Liver (tissue), 9 donors: ENCODE results near the gene GAN. TPM values are rescaled to one million over a fixed set of nuclear protein-coding genes. Genes with fewer than 3 reads are reported as not detected.

Experiments used
- DNase-seq: peaks from one replicate; pipeline ENCODE4 v3.0.0-alpha.2; 2017; ENCODE audit warnings: low spot score
- H3K27ac ChIP-seq, 2 donors: one replicate each; pipeline ENCODE4 v1.7.0; 2013; ENCODE audit warnings: inconsistent platforms in 2 of 2, low read length in 2 of 2, control low read depth in 1 of 2, low read depth in 1 of 2, mild to moderate bottlenecking in 1 of 2
- H3K27me3 ChIP-seq, 4 donors: one replicate each; pipeline versions ENCODE4 v1.6.1 to v1.7.0; 2013; ENCODE audit warnings: low read length in 3 of 4, inconsistent platforms in 1 of 4, mild to moderate bottlenecking in 1 of 4, moderate library complexity in 1 of 4; ENCODE audit not compliant: control insufficient read depth in 4 of 4, insufficient read depth in 4 of 4
- H3K36me3 ChIP-seq, 4 donors: one replicate each; pipeline versions ENCODE4 v1.6.1 to v1.7.0; 2013; ENCODE audit warnings: low read length in 3 of 4, mild to moderate bottlenecking in 3 of 4, low read depth in 1 of 4, moderate library complexity in 1 of 4; ENCODE audit not compliant: control insufficient read depth in 4 of 4, insufficient read depth in 3 of 4
- H3K4me1 ChIP-seq, 4 donors: one replicate each; pipeline versions ENCODE4 v1.6.1 to v1.7.0; 2013; ENCODE audit warnings: low read length in 3 of 4, mild to moderate bottlenecking in 3 of 4, moderate library complexity in 1 of 4; ENCODE audit not compliant: control insufficient read depth in 4 of 4, insufficient read depth in 4 of 4
- H3K4me3 ChIP-seq, 3 donors: one replicate each; pipeline versions ENCODE4 v1.6.1 to v1.7.0; 2013; ENCODE audit warnings: low read length in 3 of 3, control low read depth in 1 of 3, low read depth in 1 of 3, mild to moderate bottlenecking in 1 of 3
- H3K9ac ChIP-seq, 2 donors: one replicate each; pipeline ENCODE4 v1.7.0; 2013; ENCODE audit warnings: low read length in 2 of 2, mild to moderate bottlenecking in 2 of 2, moderate library complexity in 2 of 2, control low read depth in 1 of 2, low read depth in 1 of 2
- H3K9me3 ChIP-seq, 4 donors: one replicate each; pipeline versions ENCODE4 v1.6.1 to v1.7.0; 2013; ENCODE audit warnings: low read length in 3 of 4; ENCODE audit not compliant: control insufficient read depth in 4 of 4
- ATF3 ChIP-seq: IDR thresholded peaks from 2 replicates; pipeline ENCODE4 v1.6.1; 2016; ENCODE audit warnings: antibody characterized with exemption
- CTCF ChIP-seq: fragments of 150-350 bp; IDR thresholded peaks from 2 replicates; pipeline ENCODE4 v1.5.1; 2017; ENCODE audit warnings: improper control_type of control experiment, low read depth, low read length; ENCODE audit not compliant: missing input control
- EGR1 ChIP-seq, 2 donors: IDR thresholded peaks; 2 replicates each; pipeline ENCODE4 v1.6.1; 2016 to 2018; ENCODE audit warnings: antibody characterized with exemption in 2 of 2, low read depth in 2 of 2
- FOXA1 ChIP-seq: IDR thresholded peaks from 2 replicates; pipeline ENCODE4 v1.6.1; 2016; ENCODE audit warnings: antibody characterized with exemption
- FOXA2 ChIP-seq: IDR thresholded peaks from 2 replicates; pipeline ENCODE4 v1.6.1; 2016; ENCODE audit warnings: antibody characterized with exemption
- GABPA ChIP-seq, 2 donors: IDR thresholded peaks in 1 of 2; conservative IDR thresholded peaks in 1 of 2; 2 replicates each; pipeline ENCODE4 v1.6.1; 2016; ENCODE audit warnings: antibody characterized with exemption in 2 of 2, mild to moderate bottlenecking in 1 of 2, moderate library complexity in 1 of 2
- HNF4A ChIP-seq, 2 donors: conservative IDR thresholded peaks; 2 replicates each; pipeline ENCODE4 v1.6.1; 2016; ENCODE audit warnings: antibody characterized with exemption in 2 of 2, mild to moderate bottlenecking in 2 of 2
- HNF4G ChIP-seq: IDR thresholded peaks from 2 replicates; pipeline ENCODE4 v1.6.1; 2016; ENCODE audit warnings: antibody characterized with exemption
- JUND ChIP-seq, 2 donors: IDR thresholded peaks; 2 replicates each; pipeline ENCODE4 v1.6.1; 2016; ENCODE audit warnings: antibody characterized with exemption in 2 of 2
- MAX ChIP-seq: IDR thresholded peaks from 2 replicates; pipeline ENCODE4 v1.6.1; 2016; ENCODE audit warnings: antibody characterized with exemption
- NR2F2 ChIP-seq: IDR thresholded peaks from 2 replicates; pipeline ENCODE4 v1.6.1; 2016; ENCODE audit warnings: antibody characterized with exemption
- RAD21 ChIP-seq, 2 donors: IDR thresholded peaks; 2 replicates each; pipeline ENCODE4 v1.6.1; 2016; ENCODE audit warnings: antibody characterized with exemption in 2 of 2, mild to moderate bottlenecking in 2 of 2
- RXRA ChIP-seq, 2 donors: IDR thresholded peaks; 2 replicates each; pipeline ENCODE4 v1.6.1; 2017 to 2018; ENCODE audit warnings: antibody characterized with exemption in 2 of 2, mild to moderate bottlenecking in 1 of 2
- SP1 ChIP-seq: IDR thresholded peaks from 2 replicates; pipeline ENCODE4 v1.6.1; 2018; ENCODE audit warnings: antibody characterized with exemption, mild to moderate bottlenecking
- TAF1 ChIP-seq: conservative IDR thresholded peaks from 2 replicates; pipeline ENCODE4 v1.6.1; 2016; ENCODE audit warnings: antibody characterized with exemption, mild to moderate bottlenecking
- YY1 ChIP-seq: IDR thresholded peaks from 2 replicates; pipeline ENCODE4 v1.6.1; 2016; ENCODE audit warnings: antibody characterized with exemption, mild to moderate bottlenecking
- WGBS: extraction: QIAGEN DNeasy Blood & Tissue Kit; methylation state at CpG from one replicate; pipeline ENCODE4 v1.1.7; 2013; 5-methylcytosine and 5-hydroxymethylcytosine counted together
- polyA plus RNA-seq, 2 donors: library from polyadenylated mRNA; stranded (reverse) in 1 of 2; unstranded in 1 of 2; fragments of 200-250 nt in 1 of 2; fragments of >200 nt in 1 of 2; fragmentation: Nextera tagmentation in 1 of 2; extraction: Ambion mirVana in 1 of 2; gene quantifications; one replicate each; pipeline versions ENCODE4 v1.2.1 to v1.2.3, GENCODE V29; 2013 to 2015
- total RNA-seq, 2 donors: library from RNA; depleted of rRNA; stranded (reverse); fragments of >200 nt; gene quantifications; one replicate each; pipeline ENCODE4 v1.2.3, GENCODE V29; 2014
- TF ChIP-seq, protein P1 (sequence below): IDR thresholded peaks from 2 replicates; pipeline ENCODE4 v1.6.1; 2016; ENCODE audit warnings: antibody characterized with exemption, mild to moderate bottlenecking
- TF ChIP-seq, protein P2 (sequence below): IDR thresholded peaks from 2 replicates; pipeline ENCODE4 v1.6.1; 2016; ENCODE audit warnings: antibody characterized with exemption
- donor health status: healthy.
- donor health status: healthy.
- donor health status: healthy.
- donor health status: healthy.
- donor health status: healthy.

Gene GAN
- total and polyA plus RNA-seq, 4 donors: 0.33 to 5.5 (median 1.5) TPM

GRCh38 chr16:81265052-81265451 lies 49.7 kb upstream of the GAN start:
- H3K4me1 ChIP-seq: peaks cover 0 to 10% (median 0%) of the 10 kb centered on the region in 4 donors
- H3K9me3 ChIP-seq: no peaks in the 10 kb centered on the region
- TF ChIP-seq GABPA (IDR thresholded peaks at IDR 0.05 in 1 of 2, conservative IDR thresholded peaks at IDR 0.05 in 1 of 2) (no peak), FOXA2 (no peak), MAX (no peak), HNF4G (no peak), FOXA1 (no peak), RXRA (IDR thresholded peaks at IDR 0.05) (no peak), RAD21 (IDR thresholded peaks at IDR 0.05) (no peak), NR2F2 (no peak), SP1 (no peak), TAF1 (no peak), JUND (IDR thresholded peaks at IDR 0.05) (no peak), CTCF (no peak), ATF3 (no peak), HNF4A (conservative IDR thresholded peaks at IDR 0.05) (no peak), EGR1 (IDR thresholded peaks at IDR 0.05; ENCODE audit: low read depth in 2 of 2) (no peak), YY1 (no peak)
- TF ChIP-seq, protein P1, sequence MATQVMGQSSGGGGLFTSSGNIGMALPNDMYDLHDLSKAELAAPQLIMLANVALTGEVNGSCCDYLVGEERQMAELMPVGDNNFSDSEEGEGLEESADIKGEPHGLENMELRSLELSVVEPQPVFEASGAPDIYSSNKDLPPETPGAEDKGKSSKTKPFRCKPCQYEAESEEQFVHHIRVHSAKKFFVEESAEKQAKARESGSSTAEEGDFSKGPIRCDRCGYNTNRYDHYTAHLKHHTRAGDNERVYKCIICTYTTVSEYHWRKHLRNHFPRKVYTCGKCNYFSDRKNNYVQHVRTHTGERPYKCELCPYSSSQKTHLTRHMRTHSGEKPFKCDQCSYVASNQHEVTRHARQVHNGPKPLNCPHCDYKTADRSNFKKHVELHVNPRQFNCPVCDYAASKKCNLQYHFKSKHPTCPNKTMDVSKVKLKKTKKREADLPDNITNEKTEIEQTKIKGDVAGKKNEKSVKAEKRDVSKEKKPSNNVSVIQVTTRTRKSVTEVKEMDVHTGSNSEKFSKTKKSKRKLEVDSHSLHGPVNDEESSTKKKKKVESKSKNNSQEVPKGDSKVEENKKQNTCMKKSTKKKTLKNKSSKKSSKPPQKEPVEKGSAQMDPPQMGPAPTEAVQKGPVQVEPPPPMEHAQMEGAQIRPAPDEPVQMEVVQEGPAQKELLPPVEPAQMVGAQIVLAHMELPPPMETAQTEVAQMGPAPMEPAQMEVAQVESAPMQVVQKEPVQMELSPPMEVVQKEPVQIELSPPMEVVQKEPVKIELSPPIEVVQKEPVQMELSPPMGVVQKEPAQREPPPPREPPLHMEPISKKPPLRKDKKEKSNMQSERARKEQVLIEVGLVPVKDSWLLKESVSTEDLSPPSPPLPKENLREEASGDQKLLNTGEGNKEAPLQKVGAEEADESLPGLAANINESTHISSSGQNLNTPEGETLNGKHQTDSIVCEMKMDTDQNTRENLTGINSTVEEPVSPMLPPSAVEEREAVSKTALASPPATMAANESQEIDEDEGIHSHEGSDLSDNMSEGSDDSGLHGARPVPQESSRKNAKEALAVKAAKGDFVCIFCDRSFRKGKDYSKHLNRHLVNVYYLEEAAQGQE: no peak
- TF ChIP-seq, protein P2, sequence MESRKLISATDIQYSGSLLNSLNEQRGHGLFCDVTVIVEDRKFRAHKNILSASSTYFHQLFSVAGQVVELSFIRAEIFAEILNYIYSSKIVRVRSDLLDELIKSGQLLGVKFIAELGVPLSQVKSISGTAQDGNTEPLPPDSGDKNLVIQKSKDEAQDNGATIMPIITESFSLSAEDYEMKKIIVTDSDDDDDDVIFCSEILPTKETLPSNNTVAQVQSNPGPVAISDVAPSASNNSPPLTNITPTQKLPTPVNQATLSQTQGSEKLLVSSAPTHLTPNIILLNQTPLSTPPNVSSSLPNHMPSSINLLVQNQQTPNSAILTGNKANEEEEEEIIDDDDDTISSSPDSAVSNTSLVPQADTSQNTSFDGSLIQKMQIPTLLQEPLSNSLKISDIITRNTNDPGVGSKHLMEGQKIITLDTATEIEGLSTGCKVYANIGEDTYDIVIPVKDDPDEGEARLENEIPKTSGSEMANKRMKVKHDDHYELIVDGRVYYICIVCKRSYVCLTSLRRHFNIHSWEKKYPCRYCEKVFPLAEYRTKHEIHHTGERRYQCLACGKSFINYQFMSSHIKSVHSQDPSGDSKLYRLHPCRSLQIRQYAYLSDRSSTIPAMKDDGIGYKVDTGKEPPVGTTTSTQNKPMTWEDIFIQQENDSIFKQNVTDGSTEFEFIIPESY: no peak
- H3K27ac ChIP-seq: no peak overlapping the region
- H3K9ac ChIP-seq: no peak overlapping the region
- no peaks in the 10 kb centered on the region for H3K36me3 ChIP-seq
- 93% methylated on average over 2 of the region's 2 CpGs for WGBS
- no peaks in the 10 kb centered on the region for H3K27me3 ChIP-seq
- no peak overlapping the region for H3K4me3 ChIP-seq
- no peak for DNase-seq
